Erythroblast (primary cell): ENCODE measurements around the gene FOXJ3.

Experiments used
- GATA1 ChIP-seq: IDR thresholded peaks from 2 replicates; pipeline ENCODE4 v1.6.1; 2011; ENCODE audit warnings: low read depth, mild to moderate bottlenecking, control low read depth, low read length, moderate library complexity
- POLR2A ChIP-seq: IDR thresholded peaks from 2 replicates; pipeline ENCODE4 v1.6.1; 2011; ENCODE audit warnings: mild to moderate bottlenecking, low read length

DNA sequence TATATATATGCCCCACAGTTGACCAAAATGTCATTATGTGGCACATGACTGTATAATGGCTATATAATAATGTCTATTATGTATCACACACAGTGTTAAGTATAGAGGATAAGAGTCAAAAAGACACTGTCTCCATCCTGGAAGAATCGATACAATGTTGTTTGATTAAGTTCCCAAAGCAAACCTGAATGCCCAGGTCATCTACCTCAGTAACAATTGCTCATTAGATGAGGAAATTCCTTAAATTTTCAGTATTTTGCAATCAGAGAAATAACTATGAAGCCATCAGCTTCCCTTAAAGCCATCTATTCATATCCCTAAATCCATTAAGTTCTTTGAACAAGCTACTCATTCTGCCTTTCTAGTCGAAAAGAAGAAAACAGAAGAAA, 10.0 kb downstream of the FOXJ3 start:
- TF ChIP-seq POLR2A, result no peak
- TF ChIP-seq GATA1, result no peak
